ENCODE measurements around the gene TMPRSS11D.

- TF ChIP-seq CTCF (IDR thresholded peaks at IDR 0.05; ENCODE audit: insufficient read depth, low read depth, low read length) (no peak), EZH2 (IDR thresholded peaks at IDR 0.05; ENCODE audit: insufficient read depth, low read length) (no peak)
Measured at GRCh38 chr4:67809502-67809901, 74.3 kb downstream of the TMPRSS11D start.
